K562 (cell line): ENCODE results near the gene GLRX3. TPM values are rescaled to one million over a fixed set of nuclear protein-coding genes. Genes with fewer than 3 reads are reported as not detected.
"Not testable (repeated sequence)": the region's sequence is repeated elsewhere in the genome, so short reads cannot be mapped to it uniquely, and the experiment has no call there.

Source experiments
- ATAC-seq: fragments of 200-7000 bp; cut with Tn5 transposase; 3 replicates; pipeline ENCODE4 v1.9.1; 2020; ENCODE audit warnings: moderate library complexity
- BruUV-seq: library from RNA; stranded (reverse); fragments of 400-500 nt; replicated peaks from 2 replicates; lab custom pipeline; 2021; lab: Mats Ljungman, UMichigan
- CTCF ChIA-PET: fragments of 300-600 bp; formaldehyde crosslinking; extraction: SDS; loops from one replicate; lab custom pipeline; 2021; ENCODE audit warnings: low intra/inter-chr PET ratio; lab: Yijun Ruan, JAX
- POLR2A ChIA-PET: fragments of 300-600, 350-650 bp; sonication (Branson Sonifier 250); formaldehyde crosslinking; extraction: SDS; loops from one replicate; lab custom pipeline; 2021; ENCODE audit warnings: antibody characterized with exemption, inconsistent platforms; lab: Yijun Ruan, JAX
- DNase-seq, 4 experiments: peaks; one replicate each; pipeline versions ENCODE4 v3.0.0 to v3.0.0-alpha.2; 2011 to 2018; ENCODE audit warnings: low spot score in 3 of 4, mixed read lengths in 3 of 4; ENCODE audit errors: extremely low read depth in 1 of 4
- FAIRE-seq: peaks from 2 replicates; lab custom pipeline; 2011; peaks lifted over from hg19 to GRCh38; lab: Jason Lieb, UNC
- H2AFZ ChIP-seq: 2 replicates; pipeline ENCODE4 v1.6.0; 2011; ENCODE audit warnings: low read depth, low read length, control low read depth, inconsistent platforms
- H3K27ac ChIP-seq: fragments of 200-600 bp; 3 replicates; pipeline ENCODE4 v1.8.0; 2011; ENCODE audit warnings: low read depth, mild to moderate bottlenecking, control low read depth, inconsistent platforms, low read length, moderate library complexity, mixed read lengths; ENCODE audit errors: extremely low read depth
- H3K27me3 ChIP-seq, 2 experiments: fragments of 300-600 bp in 1 of 2; 2 replicates in 1 of 2; 3 replicates in 1 of 2; pipeline versions ENCODE4 v1.6.0 to v1.8.0; 2011; ENCODE audit warnings: inconsistent platforms in 2 of 2, low read length in 2 of 2, mild to moderate bottlenecking in 1 of 2, mixed read lengths in 1 of 2, moderate library complexity in 1 of 2; ENCODE audit not compliant: control insufficient read depth in 2 of 2, insufficient read depth in 2 of 2
- H3K36me3 ChIP-seq: fragments of 300-600 bp; 3 replicates; pipeline ENCODE4 v1.8.0; 2011; ENCODE audit warnings: mild to moderate bottlenecking, low read length, inconsistent platforms; ENCODE audit not compliant: control insufficient read depth, insufficient read depth
- H3K4me1 ChIP-seq, 2 experiments: fragments of 200-600 bp in 1 of 2; replicated peaks in 1 of 2; 2 replicates in 1 of 2; 3 replicates in 1 of 2; pipeline versions ENCODE4 v1.5.1 to v1.8.0; 2011; ENCODE audit warnings: inconsistent platforms in 2 of 2, low read length in 2 of 2, mild to moderate bottlenecking in 1 of 2, mixed read lengths in 1 of 2, moderate library complexity in 1 of 2; ENCODE audit not compliant: control insufficient read depth in 2 of 2, insufficient read depth in 2 of 2
- H3K4me2 ChIP-seq: 2 replicates; pipeline ENCODE4 v1.6.1; 2011; ENCODE audit warnings: low read length, control low read depth, inconsistent platforms, mixed read lengths; ENCODE audit not compliant: insufficient read depth
- H3K4me3 ChIP-seq: fragments of 200-600 bp; sonication (generic), shearing (Covaris generic); 2 replicates; pipeline ENCODE4 v1.5.1; 2016; ENCODE audit warnings: control low read depth, inconsistent platforms
- H3K79me2 ChIP-seq: fragments of 200-600 bp; 3 replicates; pipeline ENCODE4 v1.8.0; 2011; ENCODE audit warnings: low read length, inconsistent platforms; ENCODE audit not compliant: control insufficient read depth, insufficient read depth
- H3K9ac ChIP-seq, 2 experiments: 2 replicates each; pipeline versions ENCODE4 v1.6.0 to v1.6.1; 2011; ENCODE audit warnings: low read depth in 2 of 2, low read length in 2 of 2, control low read depth in 1 of 2, inconsistent platforms in 1 of 2, mild to moderate bottlenecking in 1 of 2, mixed read lengths in 1 of 2; ENCODE audit not compliant: insufficient read depth in 1 of 2
- H3K9me1 ChIP-seq: one replicate; pipeline ENCODE4 v1.6.0; 2011; ENCODE audit warnings: inconsistent platforms, mild to moderate bottlenecking, low read length, moderate library complexity; ENCODE audit not compliant: control insufficient read depth, insufficient read depth
- H3K9me3 ChIP-seq: replicated peaks from 2 replicates; pipeline ENCODE4 v1.5.1; 2011; ENCODE audit warnings: low read depth, low read length, inconsistent platforms; ENCODE audit not compliant: control insufficient read depth, insufficient read depth
- H4K20me1 ChIP-seq: replicated peaks from 2 replicates; pipeline ENCODE4 v1.6.1; 2011; ENCODE audit warnings: low read length, inconsistent platforms, mixed read lengths; ENCODE audit not compliant: control insufficient read depth, insufficient read depth
- CBX5 ChIP-seq: IDR thresholded peaks from 2 replicates; pipeline ENCODE4 v1.6.1; 2014; ENCODE audit warnings: low read depth, borderline replicate concordance
- ETV1 ChIP-seq: fragments of 450-650 bp; conservative IDR thresholded peaks from 2 replicates; pipeline ENCODE4 v1.6.1; 2016; ENCODE audit warnings: missing genetic modification characterization, control low read depth, low read depth, missing compliant biosample characterization
- HNRNPH1 ChIP-seq: fragments of 200-400 bp; formaldehyde crosslinking; optimal IDR thresholded peaks from 2 replicates; pipeline ENCODE3; 2017; ENCODE audit warnings: low read depth, mild to moderate bottlenecking, low read length, moderate library complexity
- NR4A1 ChIP-seq, 2 experiments: fragments of 250-450 bp in 1 of 2; fragments of 450-650 bp in 1 of 2; sonication (Bioruptor Pico) in 1 of 2; IDR thresholded peaks; 2 replicates each; pipeline versions ENCODE4 v1.4.0 to v1.6.1; 2016 to 2020; ENCODE audit warnings: mild to moderate bottlenecking in 2 of 2, missing compliant biosample characterization in 1 of 2, missing genetic modification characterization in 1 of 2, moderate library complexity in 1 of 2
- STAG1 ChIP-seq: sonication (generic); formaldehyde crosslinking; IDR thresholded peaks from 2 replicates; pipeline ENCODE4 v1.5.0; 2020; ENCODE audit warnings: missing genetic modification reagents, borderline replicate concordance
- STAT5A ChIP-seq: IDR thresholded peaks from 2 replicates; pipeline ENCODE4 v1.6.1; 2012; ENCODE audit warnings: low read length, inconsistent platforms, borderline replicate concordance
- WGBS: fragments of 100-300 bp; shearing (Covaris generic); methylation state at CpG from one replicate; pipeline ENCODE4 v1.1.6; 2016; ENCODE audit warnings: low coverage, mixed read lengths; ENCODE audit not compliant: insufficient coverage; ENCODE audit errors: missing lambda C conversion rate; 5-methylcytosine and 5-hydroxymethylcytosine counted together
- in situ Hi-C: fragments of 300-500 bp; cut with MboI; formaldehyde crosslinking; loops from 4 replicates; pipeline ENCODE4 v1.15.0; 2018; ENCODE audit warnings: inconsistent platforms, mixed read lengths
- intact Hi-C: fragments of 100-400 bp; cut with micrococcal nuclease; formaldehyde crosslinking; loops from 2 replicates; pipeline ENCODE4 v1.14.2; 2022
- polyA plus RNA-seq, 8 experiments: library from polyadenylated mRNA; depleted of rRNA in 4 of 8; stranded (reverse) in 5 of 8; unstranded in 3 of 8; fragments of >200 nt; fragmentation: Nextera tagmentation in 2 of 8; fragmentation: Illumina TruSeq in 1 of 8; extraction: Ambion mirVana in 2 of 8; extraction: Trizol in 1 of 8; gene quantifications; 2 replicates each; pipeline versions ENCODE4 v1.2.1 to v1.2.3, GENCODE V29; 2011 to 2014; ENCODE audit warnings: inconsistent platforms in 1 of 8, missing spikeins in 1 of 8
- total RNA-seq, 7 experiments: library from RNA; depleted of rRNA in 6 of 7; stranded (reverse); fragments of >200 nt in 6 of 7; fragmentation: Illumina TruSeq in 2 of 7; extraction: Trizol in 2 of 7; gene quantifications; 2 replicates each; pipeline versions ENCODE4 v1.2.1 to v1.2.3, GENCODE V29; 2011 to 2021; ENCODE audit warnings: low replicate concordance in 1 of 7
- TF ChIP-seq, protein P1 (sequence below), 2 experiments: fragments of 450-650 bp in 1 of 2; IDR thresholded peaks; 2 replicates each; pipeline ENCODE4 v1.6.1; 2011 to 2017; ENCODE audit warnings: low read depth in 2 of 2, antibody characterized with exemption in 1 of 2, borderline replicate concordance in 1 of 2, low read length in 1 of 2, mild to moderate bottlenecking in 1 of 2, mixed read lengths in 1 of 2; ENCODE audit not compliant: control insufficient read depth in 1 of 2
- TF ChIP-seq, protein P2 (sequence below): fragments of 250-450 bp; sonication (Bioruptor Pico); IDR thresholded peaks from 2 replicates; pipeline ENCODE4 v1.8.0; 2021; ENCODE audit warnings: moderate library complexity, mild to moderate bottlenecking, inconsistent platforms

The GLRX3 gene
- total and polyA plus RNA-seq, 9 of the 15 experiments (the other 6 are each of a cell fraction or from before 2014, with no cell fraction given): 115 to 190 (median 169) TPM

DNA sequence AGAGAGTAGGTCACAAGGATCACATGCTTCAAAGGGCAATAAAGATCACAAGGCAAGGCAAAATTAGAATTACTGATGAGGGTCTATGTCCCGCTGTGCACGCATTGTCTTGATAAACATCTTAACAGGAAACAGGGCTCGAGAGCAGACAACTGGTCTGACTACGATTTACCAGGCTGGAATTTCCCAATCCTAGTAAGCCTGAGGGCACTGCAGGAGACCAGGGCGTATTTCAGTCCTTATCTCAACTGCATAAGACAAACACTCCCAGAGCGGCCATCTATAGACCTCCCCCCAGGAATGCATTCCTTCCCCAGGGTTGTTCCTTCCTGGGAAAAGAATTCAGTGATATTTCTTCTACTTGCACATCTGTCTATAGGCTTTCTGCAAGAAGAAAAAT, 18.7 kb upstream of the GLRX3 start:
- H2AFZ ChIP-seq, H3K4me3 ChIP-seq, H3K9me3 ChIP-seq, H3K4me1 ChIP-seq, H4K20me1 ChIP-seq, BruUV-seq, H3K9ac ChIP-seq, H3K36me3 ChIP-seq, H3K9me1 ChIP-seq, H3K79me2 ChIP-seq, ATAC-seq, CTCF ChIA-PET, DNase-seq, POLR2A ChIA-PET, H3K27ac ChIP-seq, intact Hi-C loops, FAIRE-seq, H3K4me2 ChIP-seq: not testable (repeated sequence)
- peak; percentile 25; the same call in 1 of the 2 replicates for TF ChIP-seq CBX5
- in situ Hi-C loops: loop anchor here (25.0 kb wide), 1 partner anchor 1530 kb away; no protein-coding TSS in a partner anchor
- WGBS: 3% methylated on average over 4 of the region's 6 CpGs
- peaks cover 5 to 11% of the 10 kb centered on the region in 2 experiments; a peak in 3 of 5 replicates for H3K27me3 ChIP-seq

- H2AFZ ChIP-seq: no peak overlapping the region
- H3K36me3 ChIP-seq: no peaks in the 10 kb centered on the region
- ATAC-seq: no peak
- no peaks in the 10 kb centered on the region for H3K9me1 ChIP-seq
- no peaks in the 10 kb centered on the region for H3K9me3 ChIP-seq
- no TSS peak for BruUV-seq
- in situ Hi-C loops (loop anchor here (25.0 kb wide), 1 partner anchor 1534 kb away; no protein-coding TSS in a partner anchor), intact Hi-C loops (no loop called here)
- H3K4me3 ChIP-seq: no peak overlapping the region
- H3K4me1 ChIP-seq: peaks cover 0 to 4% of the 10 kb centered on the region in 2 experiments; a peak in 2 of 5 replicates
- FAIRE-seq: no peak
- H3K79me2 ChIP-seq: no peaks in the 10 kb centered on the region
- CTCF ChIA-PET: no interaction called here
- no peaks in the 10 kb centered on the region for H4K20me1 ChIP-seq
- H3K27me3 ChIP-seq: peaks cover 5 to 14% of the 10 kb centered on the region in 2 experiments; a peak in 3 of 5 replicates
- no peak overlapping the region for H3K27ac ChIP-seq
- H3K9ac ChIP-seq: no peak overlapping the region
- H3K4me2 ChIP-seq: no peak overlapping the region
- WGBS: 2% methylated on average over 7 of the region's 13 CpGs
- POLR2A ChIA-PET: interaction anchor here (0.8 kb wide), 1 partner anchor 14 kb away, joined by 3 read pairs; the partner anchor contains the start of gene GLRX3
- no peak for DNase-seq
- TF ChIP-seq STAG1 (CRISPR knock-in tag) (no peak), STAT5A (no peak), HNRNPH1 (no peak), ETV1 (no peak), NR4A1 (CRISPR knock-in tag; IDR thresholded peaks at IDR 0.05) (no peak), NR4A1 (tag; IDR thresholded peaks at IDR 0.05) (no peak)
- TF ChIP-seq, protein P1, sequence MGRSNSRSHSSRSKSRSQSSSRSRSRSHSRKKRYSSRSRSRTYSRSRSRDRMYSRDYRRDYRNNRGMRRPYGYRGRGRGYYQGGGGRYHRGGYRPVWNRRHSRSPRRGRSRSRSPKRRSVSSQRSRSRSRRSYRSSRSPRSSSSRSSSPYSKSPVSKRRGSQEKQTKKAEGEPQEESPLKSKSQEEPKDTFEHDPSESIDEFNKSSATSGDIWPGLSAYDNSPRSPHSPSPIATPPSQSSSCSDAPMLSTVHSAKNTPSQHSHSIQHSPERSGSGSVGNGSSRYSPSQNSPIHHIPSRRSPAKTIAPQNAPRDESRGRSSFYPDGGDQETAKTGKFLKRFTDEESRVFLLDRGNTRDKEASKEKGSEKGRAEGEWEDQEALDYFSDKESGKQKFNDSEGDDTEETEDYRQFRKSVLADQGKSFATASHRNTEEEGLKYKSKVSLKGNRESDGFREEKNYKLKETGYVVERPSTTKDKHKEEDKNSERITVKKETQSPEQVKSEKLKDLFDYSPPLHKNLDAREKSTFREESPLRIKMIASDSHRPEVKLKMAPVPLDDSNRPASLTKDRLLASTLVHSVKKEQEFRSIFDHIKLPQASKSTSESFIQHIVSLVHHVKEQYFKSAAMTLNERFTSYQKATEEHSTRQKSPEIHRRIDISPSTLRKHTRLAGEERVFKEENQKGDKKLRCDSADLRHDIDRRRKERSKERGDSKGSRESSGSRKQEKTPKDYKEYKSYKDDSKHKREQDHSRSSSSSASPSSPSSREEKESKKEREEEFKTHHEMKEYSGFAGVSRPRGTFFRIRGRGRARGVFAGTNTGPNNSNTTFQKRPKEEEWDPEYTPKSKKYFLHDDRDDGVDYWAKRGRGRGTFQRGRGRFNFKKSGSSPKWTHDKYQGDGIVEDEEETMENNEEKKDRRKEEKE (IDR thresholded peaks at IDR 0.05; ENCODE audit: borderline replicate concordance in 1 of 2, control insufficient read depth in 1 of 2, low read depth in 2 of 2, low read length in 1 of 2): no peak
- TF ChIP-seq, protein P2, sequence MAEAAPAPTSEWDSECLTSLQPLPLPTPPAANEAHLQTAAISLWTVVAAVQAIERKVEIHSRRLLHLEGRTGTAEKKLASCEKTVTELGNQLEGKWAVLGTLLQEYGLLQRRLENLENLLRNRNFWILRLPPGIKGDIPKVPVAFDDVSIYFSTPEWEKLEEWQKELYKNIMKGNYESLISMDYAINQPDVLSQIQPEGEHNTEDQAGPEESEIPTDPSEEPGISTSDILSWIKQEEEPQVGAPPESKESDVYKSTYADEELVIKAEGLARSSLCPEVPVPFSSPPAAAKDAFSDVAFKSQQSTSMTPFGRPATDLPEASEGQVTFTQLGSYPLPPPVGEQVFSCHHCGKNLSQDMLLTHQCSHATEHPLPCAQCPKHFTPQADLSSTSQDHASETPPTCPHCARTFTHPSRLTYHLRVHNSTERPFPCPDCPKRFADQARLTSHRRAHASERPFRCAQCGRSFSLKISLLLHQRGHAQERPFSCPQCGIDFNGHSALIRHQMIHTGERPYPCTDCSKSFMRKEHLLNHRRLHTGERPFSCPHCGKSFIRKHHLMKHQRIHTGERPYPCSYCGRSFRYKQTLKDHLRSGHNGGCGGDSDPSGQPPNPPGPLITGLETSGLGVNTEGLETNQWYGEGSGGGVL: no peak
These were observed 14.6 kb upstream of the GLRX3 start for GRCh38 chr10:130121486-130122079.
